Lower leg skin (tissue), 3 donors: ENCODE measurements around the gene RIGI.

Experiments used
- CTCF ChIP-seq, 3 donors: fragments of 450-650 bp; IDR thresholded peaks; one replicate each; pipeline ENCODE4 v1.5.1; 2016; ENCODE audit warnings: antibody characterized with exemption in 3 of 3, mild to moderate bottlenecking in 3 of 3, moderate library complexity in 2 of 3
- POLR2A ChIP-seq, 2 donors: fragments of 450-650 bp; IDR thresholded peaks; one replicate each; pipeline ENCODE4 v1.6.1; 2016 to 2017; ENCODE audit warnings: antibody characterized with exemption in 2 of 2, mild to moderate bottlenecking in 1 of 2, moderate library complexity in 1 of 2

GRCh38 chr9:32574858-32575257, 48.9 kb upstream of the RIGI start:
- no peak for TF ChIP-seq CTCF (IDR thresholded peaks at IDR 0.05)
- TF ChIP-seq POLR2A (IDR thresholded peaks at IDR 0.05), result no peak
